NB4 (cell line): ENCODE results near the gene ATXN2.

Experiments
- CTCF ChIP-seq: IDR thresholded peaks from one replicate; pipeline ENCODE4 v1.5.1; 2012; ENCODE audit warnings: low read depth, low read length
- POLR2A ChIP-seq: IDR thresholded peaks from 2 replicates; pipeline ENCODE4 v1.6.1; 2011; ENCODE audit warnings: mild to moderate bottlenecking; ENCODE audit not compliant: insufficient read length; ENCODE audit errors: extremely low read depth

- TF ChIP-seq CTCF (no peak), POLR2A (no peak)
Observed at GRCh38 chr12:111494676-111495075, 104.4 kb downstream of the ATXN2 start.
